Inferior parietal cortex (tissue), 1 donor: ENCODE measurements around the gene SLC2A4.

Experiments
- DNase-seq: peaks from one replicate; pipeline ENCODE4 v3.0.0-alpha.2; 2016; ENCODE audit errors: extremely low spot score

The SLC2A4 gene

DNA sequence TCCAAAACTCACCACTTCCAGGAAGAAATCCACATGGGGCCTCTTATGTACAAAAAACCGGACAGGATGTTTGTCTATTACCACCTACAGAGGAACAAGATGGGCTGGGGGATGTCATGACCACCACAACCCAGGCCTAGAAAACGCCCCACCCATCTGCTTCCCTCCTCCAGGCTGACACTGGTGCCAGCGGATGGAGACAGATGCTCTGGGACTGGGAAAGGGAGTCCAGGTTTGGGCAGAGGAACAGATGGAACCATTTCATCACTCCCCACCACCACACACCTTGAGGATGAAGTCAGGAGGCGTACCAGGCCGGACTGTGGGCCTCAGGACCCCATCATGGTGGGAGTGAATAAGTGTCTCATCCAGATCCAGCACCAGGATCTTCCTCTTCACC is 34.7 kb upstream of the SLC2A4 start:
- DNase-seq: no peak

DNA sequence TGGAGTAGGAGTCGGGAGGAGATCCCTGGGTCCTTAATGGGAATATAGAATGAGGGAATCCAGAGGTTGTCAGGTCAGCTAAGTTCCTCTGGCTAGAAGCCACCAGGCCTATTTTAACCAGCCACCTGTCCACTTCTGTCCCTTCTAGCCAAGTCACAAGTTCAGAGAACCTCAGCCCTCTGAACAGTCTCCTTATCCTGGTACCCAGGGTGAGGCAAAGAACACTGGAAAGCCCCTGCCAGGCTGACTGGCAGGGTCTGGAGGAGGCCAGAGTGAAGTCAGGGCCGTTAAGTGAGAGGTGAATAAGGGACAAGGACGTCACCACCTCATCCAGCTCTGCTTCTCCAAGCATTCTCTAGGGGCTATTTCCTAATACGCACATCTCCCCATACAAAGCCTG is 32.7 kb upstream of the SLC2A4 start:
- DNase-seq: no peak

GRCh38 chr17:7249214-7249613 is 32.3 kb upstream of the SLC2A4 start:
- DNase-seq: no peak

GRCh38 chr17:7249830-7250229 is 31.7 kb upstream of the SLC2A4 start:
- DNase-seq: no peak

GRCh38 chr17:7250695-7251627 is 30.6 kb upstream of the SLC2A4 start:
- no peak for DNase-seq

- DNase-seq: peak; percentile 99
Observed at GRCh38 chr17:7251661-7252175, 29.8 kb upstream of the SLC2A4 start, which contains the start of gene CTDNEP1. TSS of gene CTDNEP1 (minus strand) at chr17:7251734. CDS start at chr17:7251296, 438 bp downstream.

GRCh38 chr17:7252176-7253043 is 29.1 kb upstream of the SLC2A4 start, which contains the start of gene ELP5:
TSS of gene ELP5 (plus strand) at chr17:7252215. CDS start at chr17:7252551, 336 bp downstream.
- DNase-seq: peak; percentile 89

- DNase-seq: no peak
Observed at GRCh38 chr17:7253082-7253481, 28.4 kb upstream of the SLC2A4 start.

DNA sequence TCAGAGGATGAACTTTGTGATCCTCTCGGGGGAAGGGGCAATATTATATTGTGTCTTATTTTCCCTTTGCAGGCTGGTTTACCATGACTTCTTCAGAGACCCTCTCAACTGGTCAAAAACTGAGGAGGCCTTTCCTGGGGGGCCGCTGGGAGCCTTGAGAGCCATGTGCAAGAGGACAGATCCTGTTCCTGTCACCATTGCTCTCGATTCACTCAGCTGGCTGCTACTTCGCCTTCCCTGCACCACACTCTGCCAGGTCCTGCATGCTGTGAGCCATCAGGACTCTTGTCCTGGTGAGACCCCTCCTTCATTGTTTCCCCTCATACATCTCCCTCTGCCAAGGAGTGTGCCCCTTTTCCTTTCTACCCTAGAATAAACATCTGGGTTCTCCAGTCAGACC is 27.0 kb upstream of the SLC2A4 start:
- no peak for DNase-seq

DNA sequence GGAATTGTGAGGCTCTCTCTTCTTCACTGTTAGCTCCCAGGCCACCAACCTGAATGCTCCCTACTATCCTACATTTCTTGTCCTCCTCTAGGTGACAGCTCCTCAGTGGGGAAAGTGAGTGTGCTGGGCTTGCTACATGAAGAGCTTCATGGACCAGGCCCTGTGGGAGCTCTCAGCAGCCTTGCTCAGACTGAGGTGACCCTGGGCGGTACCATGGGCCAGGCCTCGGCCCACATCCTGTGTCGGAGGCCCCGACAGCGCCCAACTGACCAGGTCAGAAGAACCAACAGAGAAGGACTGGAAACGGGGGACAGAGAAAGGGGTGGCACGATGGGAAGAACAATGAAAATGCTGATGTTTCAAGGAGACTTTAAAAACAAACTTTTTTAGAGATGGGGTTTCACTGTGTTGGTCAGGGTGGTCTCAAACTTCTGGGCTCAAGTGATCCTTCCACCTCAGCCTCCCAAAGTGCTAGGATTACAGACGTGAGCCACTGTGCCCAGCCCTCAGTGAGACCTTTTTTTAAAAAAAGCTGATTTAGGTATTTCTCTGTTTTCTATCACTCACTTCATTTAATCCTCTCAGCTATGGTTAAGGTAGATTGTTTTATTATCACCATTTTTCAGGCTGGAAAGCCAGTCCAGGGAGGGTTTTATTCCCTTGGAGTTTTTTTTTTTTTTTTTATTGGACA is 24.6 kb upstream of the SLC2A4 start:
- DNase-seq: no peak

GRCh38 chr17:7258731-7259554 is 22.6 kb upstream of the SLC2A4 start:
- no peak for DNase-seq

GRCh38 chr17:7259555-7259889 is 22.0 kb upstream of the SLC2A4 start:
- DNase-seq: no peak

DNA sequence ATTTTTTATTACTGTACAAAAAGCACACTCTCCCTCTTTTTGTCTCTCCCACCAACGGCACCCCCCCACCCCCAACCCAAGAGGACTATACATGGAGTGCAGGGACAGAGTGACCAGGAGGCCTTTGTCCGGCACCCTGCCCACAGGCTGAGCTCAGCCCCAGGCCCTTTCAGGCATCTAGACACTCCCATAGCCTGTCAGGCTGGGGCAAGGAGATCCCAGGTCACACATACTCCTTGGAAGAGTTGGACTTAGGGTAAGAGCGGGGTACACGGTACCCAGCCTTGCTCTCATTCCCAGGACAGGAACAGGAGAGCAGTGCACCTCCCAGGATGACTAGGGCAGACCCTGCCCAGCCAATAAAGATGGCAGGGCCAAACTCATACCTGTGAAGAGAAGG is 21.4 kb upstream of the SLC2A4 start:
- DNase-seq: no peak

- DNase-seq: no peak
Observed at GRCh38 chr17:7260651-7261378, 20.7 kb upstream of the SLC2A4 start.

GRCh38 chr17:7261379-7262191 is 19.9 kb upstream of the SLC2A4 start:
- no peak for DNase-seq

- DNase-seq: no peak
Observed at GRCh38 chr17:7262192-7262934, 19.2 kb upstream of the SLC2A4 start, which contains the start of gene CLDN7. TSS of gene CLDN7 (minus strand) at chr17:7262478. CDS start at chr17:7262043, 435 bp downstream.

GRCh38 chr17:7262935-7263800 is 18.4 kb upstream of the SLC2A4 start:
- no peak for DNase-seq

GRCh38 chr17:7263801-7264078 is 17.8 kb upstream of the SLC2A4 start:
- DNase-seq: no peak
